ENCODE measurements around the gene HTRA3. TPM values are rescaled to one million over a fixed set of nuclear protein-coding genes. Genes with fewer than 3 reads are reported as not detected.
"Not testable (repeated sequence)": the region's sequence is repeated elsewhere in the genome, so short reads cannot be mapped to it uniquely, and the experiment has no call there.

Gene HTRA3
- total RNA-seq, 1 donor from 2014 or later = 1.2 TPM

DNA sequence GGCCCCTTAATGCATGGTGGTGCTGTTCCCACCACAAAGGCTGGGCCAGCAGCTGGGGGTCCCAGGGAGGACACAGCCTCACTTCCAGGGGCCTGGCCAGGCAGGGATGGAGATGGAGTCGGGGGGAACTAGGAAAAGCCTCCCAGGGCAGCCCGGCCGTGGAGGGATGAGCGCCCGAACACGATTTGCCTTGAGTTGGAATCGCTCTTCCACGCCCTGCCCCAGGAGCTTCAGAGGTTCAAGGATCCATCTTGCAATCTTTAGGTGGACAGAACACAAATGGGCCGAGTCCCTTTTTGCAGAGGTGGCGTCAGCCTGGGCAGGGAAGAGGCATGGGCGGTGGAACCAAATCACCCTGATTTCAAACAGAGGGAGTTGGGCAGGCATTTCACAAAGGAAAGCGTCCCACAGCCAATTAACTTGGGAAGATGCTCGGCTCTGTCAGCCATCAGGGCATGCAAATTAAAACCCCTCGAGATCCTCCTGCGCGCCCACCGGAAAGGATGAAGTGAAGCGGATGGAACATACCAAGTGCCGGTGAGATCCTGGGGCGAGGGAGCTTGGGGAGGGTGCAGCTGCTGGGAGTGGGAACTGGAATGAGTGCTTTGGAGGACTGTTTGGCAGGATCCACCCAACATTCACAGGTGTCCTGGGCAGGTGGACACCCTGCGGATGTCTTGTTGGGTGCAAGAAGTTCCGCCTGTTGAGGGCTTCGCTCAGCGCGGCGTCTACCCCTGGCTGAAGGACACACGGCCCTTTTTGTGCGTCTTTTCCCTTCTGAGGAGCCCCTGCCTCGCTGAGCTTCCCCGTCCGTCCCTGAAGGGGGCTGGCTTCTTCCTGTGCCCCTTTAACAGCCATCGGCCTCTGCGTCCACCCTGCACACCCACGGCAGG lies 75.7 kb downstream of the HTRA3 start:
- DNase-seq = no peak

- no peak for DNase-seq
Measured at GRCh38 chr4:8345946-8346814, 76.6 kb downstream of the HTRA3 start.

- peak; percentile 22 for DNase-seq
Measured at GRCh38 chr4:8346838-8347605, 77.5 kb downstream of the HTRA3 start.

DNA sequence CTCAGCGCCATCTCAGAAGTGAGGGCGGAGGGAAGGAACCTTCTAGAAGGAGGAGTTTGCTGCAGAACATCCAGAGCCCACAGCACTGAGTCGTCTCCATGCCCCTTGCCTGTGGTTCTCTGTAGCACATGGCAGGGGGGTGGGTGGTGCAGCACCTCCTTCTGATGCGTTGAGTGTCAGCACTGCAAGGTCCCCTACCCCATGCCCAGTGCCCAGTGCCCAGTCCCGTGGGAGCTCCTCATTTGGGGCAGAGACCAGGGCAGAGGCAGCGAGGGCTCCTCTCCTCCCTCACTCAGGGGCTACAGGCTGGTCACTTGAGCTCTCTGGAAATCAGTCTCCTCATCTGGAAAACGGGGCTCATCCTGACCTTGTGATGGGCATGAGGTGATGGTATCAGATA lies 78.1 kb downstream of the HTRA3 start:
- no peak for DNase-seq

DNA sequence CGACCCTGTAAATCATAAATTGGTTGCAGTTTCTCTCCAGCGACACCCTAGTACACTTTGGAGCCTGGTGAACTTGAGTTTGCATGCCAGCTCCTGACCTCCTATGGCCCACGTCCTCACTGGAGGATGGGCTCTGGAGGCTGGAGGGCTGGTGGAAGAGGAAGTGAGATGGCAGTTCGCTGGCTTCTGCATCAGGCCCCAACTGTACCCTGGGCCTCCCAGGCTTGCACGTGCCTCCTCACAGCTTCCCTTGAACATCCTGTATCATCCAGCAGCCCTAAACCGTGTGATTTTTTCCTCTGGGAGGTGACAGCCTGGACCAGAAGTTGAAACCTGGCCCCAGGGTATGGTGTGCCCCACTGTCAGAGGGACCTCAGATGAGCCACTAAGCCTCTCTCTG lies 78.5 kb downstream of the HTRA3 start:
- DNase-seq = no peak

GRCh38 chr4:8349236-8349635 lies 79.7 kb downstream of the HTRA3 start:
- not testable (repeated sequence) for DNase-seq

DNA sequence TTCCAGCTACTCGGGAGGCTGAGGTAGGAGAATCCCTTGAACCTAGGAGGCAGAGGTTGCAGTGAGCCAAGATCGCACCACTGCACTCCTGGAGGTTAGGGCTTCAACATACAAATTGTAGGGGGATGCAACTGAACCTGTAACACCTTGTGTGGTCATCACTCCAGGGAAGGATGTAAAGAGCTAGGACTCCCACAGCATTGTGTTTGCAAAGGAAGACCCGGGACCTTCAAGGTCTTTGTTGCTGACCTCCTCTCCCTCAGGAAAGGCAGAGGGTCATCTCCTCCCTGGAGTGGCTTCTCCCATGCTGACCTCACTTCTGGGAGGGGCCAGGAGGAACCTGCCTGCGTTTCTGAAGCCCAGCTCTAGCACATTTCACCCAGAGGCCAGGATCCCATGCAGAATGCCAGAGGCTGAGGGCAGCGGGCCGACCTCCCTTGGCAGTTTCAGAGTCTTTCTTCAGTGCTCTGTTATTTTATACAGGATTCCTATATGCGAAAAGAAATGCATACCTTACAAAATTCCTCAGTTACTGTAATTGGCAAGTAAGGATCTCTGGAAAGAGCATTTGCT lies 80.2 kb downstream of the HTRA3 start:
- no peak for DNase-seq

DNA sequence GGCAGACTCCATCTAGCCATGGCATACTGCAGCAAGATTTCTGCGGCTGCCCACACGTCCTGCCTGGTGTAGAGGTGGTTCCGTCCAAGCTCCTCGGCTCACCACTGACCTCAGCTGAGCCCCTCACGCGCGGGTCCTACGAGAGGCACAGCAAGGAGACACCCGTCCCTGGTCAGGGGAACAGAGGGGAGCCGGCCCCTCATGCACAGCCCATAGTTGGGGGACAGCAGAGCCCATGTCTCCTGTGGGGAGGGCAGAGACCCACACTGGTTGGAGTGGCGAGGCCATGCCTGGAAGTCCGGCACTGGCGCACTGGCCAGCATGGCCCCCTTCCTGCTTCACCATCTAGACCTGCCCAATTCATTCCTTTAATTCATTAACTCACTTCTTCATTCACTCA lies 80.8 kb downstream of the HTRA3 start:
- no peak for DNase-seq

DNA sequence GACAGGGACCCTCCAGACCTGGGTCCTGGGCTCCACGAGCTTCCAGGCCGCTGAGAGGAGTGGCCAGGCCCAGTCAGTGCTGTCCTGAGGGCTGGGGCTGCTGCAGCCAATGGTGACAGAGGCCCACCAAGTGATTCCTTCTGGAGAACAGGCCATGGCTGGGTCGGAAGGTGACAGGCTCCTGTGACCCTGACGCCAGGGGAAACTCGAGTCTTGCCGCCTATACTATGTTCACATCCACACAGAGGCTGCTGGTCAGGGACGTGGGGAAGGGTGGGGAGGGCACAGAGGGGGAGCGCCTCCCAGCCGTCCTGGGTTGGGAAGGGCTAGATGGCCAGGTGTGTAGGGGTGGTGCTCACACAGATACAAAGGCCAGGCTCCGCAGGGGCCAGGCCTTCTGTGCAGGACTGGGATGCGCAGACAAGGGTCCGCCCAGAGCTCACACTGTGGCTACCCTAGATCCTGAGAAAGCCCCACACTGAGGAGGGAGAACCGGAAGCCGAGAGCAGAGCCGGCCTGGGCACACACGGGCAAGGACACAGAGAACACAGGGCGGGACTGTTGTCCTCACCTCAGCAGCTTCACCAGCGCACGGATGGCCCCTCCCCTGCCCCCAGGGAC lies 81.4 kb downstream of the HTRA3 start:
- DNase-seq = no peak

DNA sequence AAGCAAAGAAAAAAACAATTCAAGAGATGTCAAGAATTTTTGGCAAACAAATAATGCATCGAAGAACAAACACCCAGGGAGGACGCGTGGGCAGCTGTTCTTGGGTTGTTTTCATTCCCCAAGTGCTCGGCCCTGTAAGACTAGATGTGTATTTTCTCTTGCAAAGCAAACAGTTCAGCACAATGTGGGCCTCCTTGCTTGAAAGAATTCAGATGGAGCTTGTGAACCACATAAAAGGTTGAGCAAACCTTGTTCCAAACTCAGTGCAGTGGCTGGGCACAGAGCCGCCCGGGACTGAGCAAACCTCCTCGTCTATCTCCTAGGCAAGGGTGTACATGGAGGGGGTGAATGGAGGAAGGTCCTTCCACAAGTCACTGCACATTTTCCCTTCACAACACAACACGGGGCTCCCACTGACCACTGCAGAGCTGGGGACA lies 82.4 kb downstream of the HTRA3 start:
- no peak for DNase-seq

GRCh38 chr4:8352368-8353157 lies 83.0 kb downstream of the HTRA3 start:
- no peak for DNase-seq

DNA sequence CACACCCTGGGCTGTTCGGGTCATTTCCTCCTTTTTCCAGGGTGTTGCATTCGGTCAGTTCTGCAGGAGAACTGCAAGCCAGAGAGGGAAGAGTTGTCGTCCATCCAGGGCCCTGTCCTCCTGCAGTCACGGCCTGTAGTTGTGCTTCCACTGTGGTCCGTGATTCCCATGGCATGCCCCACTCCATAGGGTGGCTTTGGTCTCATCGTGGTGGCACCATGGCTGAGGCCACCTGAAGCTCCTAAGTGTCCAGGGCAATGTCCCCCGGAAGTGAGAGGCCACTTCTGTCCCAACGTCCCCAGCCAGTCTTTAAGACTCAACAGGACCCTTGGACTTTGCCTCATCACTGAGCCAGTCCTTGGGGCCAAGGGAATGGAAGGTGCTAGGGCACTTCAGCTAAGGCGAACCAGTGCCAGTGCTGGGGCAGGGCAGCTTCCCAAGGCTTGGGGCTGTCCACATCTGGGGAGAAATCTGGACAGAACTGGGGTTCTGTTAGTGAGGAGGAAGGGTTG lies 83.7 kb downstream of the HTRA3 start:
- DNase-seq = no peak

GRCh38 chr4:8353912-8354453 lies 84.4 kb downstream of the HTRA3 start:
- DNase-seq = no peak

- no peak for DNase-seq
Measured at GRCh38 chr4:8355306-8355705, 85.8 kb downstream of the HTRA3 start.

- no peak for DNase-seq
Measured at GRCh38 chr4:8355864-8356565, 86.5 kb downstream of the HTRA3 start.

Data from occipital lobe (tissue), 2 donors.